ENCODE data around the gene FRMPD1.
A peak's percentile ranks its signal among the peaks of the same experiment; 100 is the strongest.

Gene FRMPD1

DNA sequence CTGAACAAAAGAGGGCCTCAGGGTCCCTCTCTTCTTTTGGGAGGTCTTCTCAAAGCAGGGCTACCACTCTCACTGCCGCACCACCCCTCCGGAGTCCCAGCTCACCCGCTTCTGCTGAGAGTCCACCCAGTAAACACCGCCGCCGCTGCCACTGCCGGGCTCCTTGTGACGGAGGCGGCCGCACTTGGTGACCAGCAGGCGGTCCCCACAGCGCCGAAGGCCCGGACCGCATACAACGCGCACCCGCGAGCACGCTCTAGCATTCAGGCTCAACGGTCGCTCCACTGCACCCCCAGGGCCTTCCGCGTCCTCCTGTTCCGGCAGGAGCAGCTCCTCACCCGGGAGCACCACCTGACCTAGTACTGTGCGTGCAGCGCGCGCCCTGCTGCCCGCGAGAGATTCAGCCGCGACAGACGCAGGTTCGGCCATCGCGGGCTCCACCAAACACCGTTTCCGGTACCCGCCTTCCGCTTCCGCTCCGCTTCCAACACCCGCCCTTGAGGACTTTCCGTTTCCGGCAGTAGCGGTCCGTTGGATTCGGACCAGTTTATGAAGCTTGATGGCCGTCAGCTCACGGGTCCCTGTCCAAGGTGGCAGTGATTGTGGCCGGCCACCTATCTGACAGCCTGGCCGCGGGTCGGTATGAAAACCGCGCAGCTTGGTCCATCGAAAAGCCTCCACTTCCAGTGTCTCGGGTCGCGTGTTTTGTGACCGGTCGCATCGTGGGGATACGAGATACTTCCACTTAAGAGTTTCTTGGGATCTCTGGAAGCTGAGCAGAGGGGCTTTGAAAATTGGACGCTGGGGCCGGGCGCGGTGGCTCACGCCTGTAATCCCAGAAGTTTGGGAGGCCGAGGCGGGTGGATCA, 134.1 kb downstream of the FRMPD1 start, which contains the start of gene EXOSC3 (continued):
- TF ChIP-seq ZNF76 (tag by site-specific recombination; IDR thresholded peaks at IDR 0.05; ENCODE audit: borderline replicate concordance, low read depth) (peak; percentile 49; the same call in 1 of the 2 replicates), ZNF114 (tag by site-specific recombination; IDR thresholded peaks at IDR 0.05) (no peak), ZNF335 (tag by site-specific recombination; conservative IDR thresholded peaks at IDR 0.05) (peak; percentile 91), ZNF623 (tag by site-specific recombination; IDR thresholded peaks at IDR 0.05) (no peak), ZFP69B (tag by site-specific recombination; IDR thresholded peaks at IDR 0.05) (0 out of 2 replicates have a peak, but pooled peaks have one; percentile 63), EGR2 (tag by site-specific recombination; IDR thresholded peaks at IDR 0.05; ENCODE audit: low read depth) (no peak), ZNF362 (tag by site-specific recombination; IDR thresholded peaks at IDR 0.05) (no peak), RBAK (tag by site-specific recombination; IDR thresholded peaks at IDR 0.05) (no peak), YY2 (tag by site-specific recombination; IDR thresholded peaks at IDR 0.05) (peak; percentile 82), ZBTB48 (tag by site-specific recombination; IDR thresholded peaks at IDR 0.05) (0 out of 2 replicates have a peak, but pooled peaks have one; percentile 16), ZNF560 (tag by site-specific recombination; IDR thresholded peaks at IDR 0.05; ENCODE audit: borderline replicate concordance) (no peak), ZNF112 (tag by site-specific recombination; IDR thresholded peaks at IDR 0.05) (no peak), ZNF311 (tag by site-specific recombination; IDR thresholded peaks at IDR 0.05; ENCODE audit: borderline replicate concordance) (no peak), SP7 (tag by site-specific recombination; IDR thresholded peaks at IDR 0.05) (peak; percentile 39; the same call in 1 of the 2 replicates), ZNF146 (tag by site-specific recombination; IDR thresholded peaks at IDR 0.05) (no peak), ZNF302 (tag by site-specific recombination; IDR thresholded peaks at IDR 0.05; ENCODE audit: low read depth) (no peak), ZNF433 (tag by site-specific recombination; IDR thresholded peaks at IDR 0.05; ENCODE audit: low read depth) (no peak), ZNF510 (tag by site-specific recombination; IDR thresholded peaks at IDR 0.05; ENCODE audit: insufficient replicate concordance) (no peak), ZNF426 (tag by site-specific recombination; IDR thresholded peaks at IDR 0.05) (no peak), KLF9 (tag by site-specific recombination; IDR thresholded peaks at IDR 0.05; ENCODE audit: low read depth) (peak; percentile 16; the same call in 1 of the 2 replicates), BCL11A (tag by site-specific recombination; IDR thresholded peaks at IDR 0.05; ENCODE audit: low read depth) (no peak)
- TF ChIP-seq, protein P1, sequence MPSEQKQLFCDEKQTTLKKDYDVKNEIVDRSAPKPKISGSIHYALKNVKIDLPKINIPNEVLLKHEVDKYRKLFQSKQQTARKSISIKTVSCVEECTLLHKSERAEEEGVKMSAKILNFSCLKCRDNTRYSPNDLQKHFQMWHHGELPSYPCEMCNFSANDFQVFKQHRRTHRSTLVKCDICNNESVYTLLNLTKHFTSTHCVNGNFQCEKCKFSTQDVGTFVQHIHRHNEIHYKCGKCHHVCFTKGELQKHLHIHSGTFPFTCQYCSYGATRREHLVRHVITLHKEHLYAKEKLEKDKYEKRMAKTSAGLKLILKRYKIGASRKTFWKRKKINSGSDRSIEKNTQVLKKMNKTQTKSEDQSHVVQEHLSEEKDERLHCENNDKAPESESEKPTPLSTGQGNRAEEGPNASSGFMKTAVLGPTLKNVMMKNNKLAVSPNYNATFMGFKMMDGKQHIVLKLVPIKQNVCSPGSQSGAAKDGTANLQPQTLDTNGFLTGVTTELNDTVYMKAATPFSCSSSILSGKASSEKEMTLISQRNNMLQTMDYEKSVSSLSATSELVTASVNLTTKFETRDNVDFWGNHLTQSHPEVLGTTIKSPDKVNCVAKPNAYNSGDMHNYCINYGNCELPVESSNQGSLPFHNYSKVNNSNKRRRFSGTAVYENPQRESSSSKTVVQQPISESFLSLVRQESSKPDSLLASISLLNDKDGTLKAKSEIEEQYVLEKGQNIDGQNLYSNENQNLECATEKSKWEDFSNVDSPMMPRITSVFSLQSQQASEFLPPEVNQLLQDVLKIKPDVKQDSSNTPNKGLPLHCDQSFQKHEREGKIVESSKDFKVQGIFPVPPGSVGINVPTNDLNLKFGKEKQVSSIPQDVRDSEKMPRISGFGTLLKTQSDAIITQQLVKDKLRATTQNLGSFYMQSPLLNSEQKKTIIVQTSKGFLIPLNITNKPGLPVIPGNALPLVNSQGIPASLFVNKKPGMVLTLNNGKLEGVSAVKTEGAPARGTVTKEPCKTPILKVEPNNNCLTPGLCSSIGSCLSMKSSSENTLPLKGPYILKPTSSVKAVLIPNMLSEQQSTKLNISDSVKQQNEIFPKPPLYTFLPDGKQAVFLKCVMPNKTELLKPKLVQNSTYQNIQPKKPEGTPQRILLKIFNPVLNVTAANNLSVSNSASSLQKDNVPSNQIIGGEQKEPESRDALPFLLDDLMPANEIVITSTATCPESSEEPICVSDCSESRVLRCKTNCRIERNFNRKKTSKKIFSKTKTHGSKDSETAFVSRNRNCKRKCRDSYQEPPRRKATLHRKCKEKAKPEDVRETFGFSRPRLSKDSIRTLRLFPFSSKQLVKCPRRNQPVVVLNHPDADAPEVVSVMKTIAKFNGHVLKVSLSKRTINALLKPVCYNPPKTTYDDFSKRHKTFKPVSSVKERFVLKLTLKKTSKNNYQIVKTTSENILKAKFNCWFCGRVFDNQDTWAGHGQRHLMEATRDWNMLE (tag by site-specific recombination; conservative IDR thresholded peaks at IDR 0.05; ENCODE audit: low read depth), result peak; percentile 79
- TF ChIP-seq, protein P2, sequence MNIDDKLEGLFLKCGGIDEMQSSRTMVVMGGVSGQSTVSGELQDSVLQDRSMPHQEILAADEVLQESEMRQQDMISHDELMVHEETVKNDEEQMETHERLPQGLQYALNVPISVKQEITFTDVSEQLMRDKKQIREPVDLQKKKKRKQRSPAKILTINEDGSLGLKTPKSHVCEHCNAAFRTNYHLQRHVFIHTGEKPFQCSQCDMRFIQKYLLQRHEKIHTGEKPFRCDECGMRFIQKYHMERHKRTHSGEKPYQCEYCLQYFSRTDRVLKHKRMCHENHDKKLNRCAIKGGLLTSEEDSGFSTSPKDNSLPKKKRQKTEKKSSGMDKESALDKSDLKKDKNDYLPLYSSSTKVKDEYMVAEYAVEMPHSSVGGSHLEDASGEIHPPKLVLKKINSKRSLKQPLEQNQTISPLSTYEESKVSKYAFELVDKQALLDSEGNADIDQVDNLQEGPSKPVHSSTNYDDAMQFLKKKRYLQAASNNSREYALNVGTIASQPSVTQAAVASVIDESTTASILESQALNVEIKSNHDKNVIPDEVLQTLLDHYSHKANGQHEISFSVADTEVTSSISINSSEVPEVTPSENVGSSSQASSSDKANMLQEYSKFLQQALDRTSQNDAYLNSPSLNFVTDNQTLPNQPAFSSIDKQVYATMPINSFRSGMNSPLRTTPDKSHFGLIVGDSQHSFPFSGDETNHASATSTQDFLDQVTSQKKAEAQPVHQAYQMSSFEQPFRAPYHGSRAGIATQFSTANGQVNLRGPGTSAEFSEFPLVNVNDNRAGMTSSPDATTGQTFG (tag by site-specific recombination; IDR thresholded peaks at IDR 0.05; ENCODE audit: borderline replicate concordance), result no peak
- TF ChIP-seq, protein P3, sequence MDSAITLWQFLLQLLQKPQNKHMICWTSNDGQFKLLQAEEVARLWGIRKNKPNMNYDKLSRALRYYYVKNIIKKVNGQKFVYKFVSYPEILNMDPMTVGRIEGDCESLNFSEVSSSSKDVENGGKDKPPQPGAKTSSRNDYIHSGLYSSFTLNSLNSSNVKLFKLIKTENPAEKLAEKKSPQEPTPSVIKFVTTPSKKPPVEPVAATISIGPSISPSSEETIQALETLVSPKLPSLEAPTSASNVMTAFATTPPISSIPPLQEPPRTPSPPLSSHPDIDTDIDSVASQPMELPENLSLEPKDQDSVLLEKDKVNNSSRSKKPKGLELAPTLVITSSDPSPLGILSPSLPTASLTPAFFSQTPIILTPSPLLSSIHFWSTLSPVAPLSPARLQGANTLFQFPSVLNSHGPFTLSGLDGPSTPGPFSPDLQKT (IDR thresholded peaks at IDR 0.05; ENCODE audit: borderline replicate concordance, low read depth, low read length), result no peak; the same call in 1 of the 2 replicates
- TF ChIP-seq, protein P4, sequence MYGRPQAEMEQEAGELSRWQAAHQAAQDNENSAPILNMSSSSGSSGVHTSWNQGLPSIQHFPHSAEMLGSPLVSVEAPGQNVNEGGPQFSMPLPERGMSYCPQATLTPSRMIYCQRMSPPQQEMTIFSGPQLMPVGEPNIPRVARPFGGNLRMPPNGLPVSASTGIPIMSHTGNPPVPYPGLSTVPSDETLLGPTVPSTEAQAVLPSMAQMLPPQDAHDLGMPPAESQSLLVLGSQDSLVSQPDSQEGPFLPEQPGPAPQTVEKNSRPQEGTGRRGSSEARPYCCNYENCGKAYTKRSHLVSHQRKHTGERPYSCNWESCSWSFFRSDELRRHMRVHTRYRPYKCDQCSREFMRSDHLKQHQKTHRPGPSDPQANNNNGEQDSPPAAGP (tag by site-specific recombination; IDR thresholded peaks at IDR 0.05), result 0 out of 2 replicates have a peak, but pooled peaks have one; percentile 23
- TF ChIP-seq, protein P5, sequence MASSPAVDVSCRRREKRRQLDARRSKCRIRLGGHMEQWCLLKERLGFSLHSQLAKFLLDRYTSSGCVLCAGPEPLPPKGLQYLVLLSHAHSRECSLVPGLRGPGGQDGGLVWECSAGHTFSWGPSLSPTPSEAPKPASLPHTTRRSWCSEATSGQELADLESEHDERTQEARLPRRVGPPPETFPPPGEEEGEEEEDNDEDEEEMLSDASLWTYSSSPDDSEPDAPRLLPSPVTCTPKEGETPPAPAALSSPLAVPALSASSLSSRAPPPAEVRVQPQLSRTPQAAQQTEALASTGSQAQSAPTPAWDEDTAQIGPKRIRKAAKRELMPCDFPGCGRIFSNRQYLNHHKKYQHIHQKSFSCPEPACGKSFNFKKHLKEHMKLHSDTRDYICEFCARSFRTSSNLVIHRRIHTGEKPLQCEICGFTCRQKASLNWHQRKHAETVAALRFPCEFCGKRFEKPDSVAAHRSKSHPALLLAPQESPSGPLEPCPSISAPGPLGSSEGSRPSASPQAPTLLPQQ (tag by site-specific recombination; IDR thresholded peaks at IDR 0.05), result peak; percentile 88

All from HEK293 (cell line).